ENCODE data around the gene IRF2BPL. TPM values are rescaled to one million over a fixed set of nuclear protein-coding genes. Genes with fewer than 3 reads are reported as not detected.

The IRF2BPL gene
- total and polyA plus RNA-seq, 12 donors = 6.5 to 104 (median 82.5) TPM

DNA sequence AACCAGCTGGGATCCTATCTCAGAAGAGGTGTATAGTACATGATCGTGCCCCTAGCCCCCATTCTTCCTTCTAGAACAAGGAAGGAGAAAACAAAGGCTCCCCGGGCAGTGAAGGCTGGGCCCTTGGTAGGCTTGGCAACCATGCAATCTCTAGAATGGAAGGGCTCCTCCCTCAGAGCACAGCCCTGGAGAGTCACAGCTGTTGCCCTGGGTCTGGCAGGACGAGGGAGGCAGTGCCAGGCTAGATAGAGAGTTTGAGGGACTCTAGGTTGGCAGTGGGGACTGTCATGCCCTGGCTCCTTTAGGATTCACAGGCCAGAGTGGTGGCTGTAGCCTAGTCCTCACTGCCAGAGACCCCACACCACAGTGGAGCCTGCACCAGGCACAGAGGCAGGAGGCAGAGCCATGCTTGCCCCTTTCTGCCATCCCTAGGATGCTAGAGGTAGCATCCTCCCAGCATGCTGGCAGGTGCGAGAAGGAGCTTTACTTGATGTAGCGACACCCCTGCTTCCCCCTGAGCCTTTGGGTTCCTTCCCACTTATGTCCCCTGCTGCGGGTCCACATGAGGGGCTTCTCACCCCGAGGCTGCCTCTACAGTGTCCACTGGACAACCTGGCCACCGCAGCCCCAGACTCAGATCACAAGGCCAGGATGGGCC, 36.1 kb upstream of the IRF2BPL start:
- Histone ChIP-seq H3K4me1 (replicated peaks in 1 of 2) (peaks cover 0 to 21% of the 10 kb centered on the region in 2 donors), H3K4me3 (no peak overlapping the region), H3K9me3 (replicated peaks in 1 of 3) (no peaks in the 10 kb centered on the region), H3K36me3 (replicated peaks in 1 of 2) (no peaks in the 10 kb centered on the region), H3K27me3 (no peaks in the 10 kb centered on the region), H3K27ac (no peak overlapping the region)
- no peak for DNase-seq
- TF ChIP-seq POLR2A (IDR thresholded peaks at IDR 0.05) (no peak), CTCF (IDR thresholded peaks at IDR 0.05) (no peak)
- intact Hi-C loops (cut with DNase I) = loop anchor here in 1 of 2 donors (5.0 kb wide), 2 partner anchors 152 to 187 kb away; no protein-coding TSS in a partner anchor
- 80 to 87% (median 83%) methylated on average over 4 to 8 of the region's 8 CpGs for WGBS, 4 donors

DNA sequence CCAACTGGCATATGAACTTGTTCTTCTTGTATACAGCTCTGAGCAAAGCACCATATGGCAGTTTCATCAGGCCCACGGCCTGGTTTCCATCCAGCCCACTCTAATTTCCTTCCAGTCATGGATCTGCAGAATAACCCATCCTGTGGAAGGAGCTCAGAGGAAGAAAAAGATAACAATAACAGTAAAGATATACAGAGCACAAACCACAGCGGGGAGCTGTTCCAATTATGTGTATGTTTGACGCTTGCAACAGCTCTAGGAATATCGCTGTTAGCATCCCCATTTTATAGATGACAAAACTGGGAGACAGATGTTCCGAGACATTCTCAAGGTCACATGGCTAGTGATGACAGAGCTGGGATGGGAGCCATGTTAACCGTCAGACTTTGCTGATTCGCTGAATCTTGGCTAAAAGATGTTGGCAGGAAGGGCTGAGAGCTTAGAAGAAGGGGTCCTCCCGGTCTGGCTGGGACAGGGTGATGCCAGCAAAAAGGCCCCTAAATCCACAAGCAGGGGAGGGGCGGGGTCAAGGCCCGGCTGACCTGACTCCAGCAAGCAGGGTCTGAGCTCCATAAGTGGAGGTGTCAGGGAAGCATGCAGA, 35.2 kb upstream of the IRF2BPL start:
- intact Hi-C loops (cut with DNase I) = no loop called here
- Histone ChIP-seq H3K27me3 (no peaks in the 10 kb centered on the region), H3K4me1 (replicated peaks in 1 of 2) (peaks cover 0 to 20% of the 10 kb centered on the region in 2 donors), H3K9me3 (replicated peaks in 1 of 3) (no peaks in the 10 kb centered on the region), H3K36me3 (replicated peaks in 1 of 2) (no peaks in the 10 kb centered on the region), H3K27ac (no peak overlapping the region), H3K4me3 (no peak overlapping the region)
- peak in 2 of 7 donors; percentile 4 to 61 for DNase-seq
- TF ChIP-seq POLR2A (IDR thresholded peaks at IDR 0.05) (no peak), CTCF (IDR thresholded peaks at IDR 0.05) (no peak)
- 61 to 69% (median 64%) methylated on average over 10 of the region's 10 CpGs for WGBS, 4 donors

GRCh38 chr14:77062261-77062660, 33.8 kb upstream of the IRF2BPL start:
- no peaks in the 10 kb centered on the region for H3K9me3 ChIP-seq (replicated peaks in 1 of 3)
- no peak overlapping the region for H3K27ac ChIP-seq
- DNase-seq = no peak
- no peaks in the 10 kb centered on the region for H3K36me3 ChIP-seq (replicated peaks in 1 of 2)
- intact Hi-C loops (cut with DNase I) = no loop called here
- 82 to 94% (median 91%) methylated on average over 3 of the region's 3 CpGs for WGBS, 4 donors
- peaks cover 0 to 12% of the 10 kb centered on the region in 2 donors for H3K4me1 ChIP-seq (replicated peaks in 1 of 2)
- no peaks in the 10 kb centered on the region for H3K27me3 ChIP-seq
- TF ChIP-seq POLR2A (IDR thresholded peaks at IDR 0.05) (no peak), CTCF (IDR thresholded peaks at IDR 0.05) (no peak)
- no peak overlapping the region for H3K4me3 ChIP-seq

DNA sequence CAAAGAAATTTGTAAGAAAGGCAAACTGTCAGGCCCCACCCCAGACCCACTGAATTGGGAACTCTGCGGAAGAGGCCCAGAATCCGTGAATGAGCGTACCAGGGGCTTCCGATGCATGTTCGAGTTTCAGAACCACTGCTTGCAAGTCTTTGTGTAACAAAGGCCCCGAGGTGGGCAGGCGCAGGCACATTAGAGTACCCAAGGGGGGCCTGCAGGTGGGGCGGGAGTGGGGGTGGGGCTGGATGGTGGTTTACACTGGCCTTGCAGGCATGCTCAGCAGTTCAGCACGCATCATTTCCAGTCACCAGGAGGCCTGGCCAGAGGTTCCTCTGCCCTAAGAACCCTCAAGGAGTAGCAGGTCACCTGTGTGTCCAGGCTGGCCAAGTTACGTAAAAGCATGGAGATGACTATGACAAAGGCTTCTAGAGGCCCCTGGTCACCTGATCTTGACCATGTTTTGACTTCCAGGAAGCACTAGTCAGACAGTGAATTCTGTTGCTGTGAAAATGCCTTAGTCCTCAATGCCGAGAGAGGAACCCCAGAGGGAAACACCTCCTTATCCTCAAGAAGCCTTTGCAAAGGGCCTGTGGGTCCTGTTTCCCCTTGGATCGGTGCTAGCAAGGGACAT, 33.2 kb upstream of the IRF2BPL start:
- peaks cover 0 to 8% of the 10 kb centered on the region in 2 donors for H3K4me1 ChIP-seq (replicated peaks in 1 of 2)
- 89 to 100% (median 93%) methylated on average over 4 to 12 of the region's 12 CpGs for WGBS, 4 donors
- no peak for TF ChIP-seq CTCF (IDR thresholded peaks at IDR 0.05)
- TF ChIP-seq POLR2A (IDR thresholded peaks at IDR 0.05) = no peak
- peak in 1 of 7 donors; percentile 13 for DNase-seq
- no peak overlapping the region for H3K4me3 ChIP-seq
- no peaks in the 10 kb centered on the region for H3K36me3 ChIP-seq (replicated peaks in 1 of 2)
- H3K27me3 ChIP-seq = no peaks in the 10 kb centered on the region
- no peak overlapping the region for H3K27ac ChIP-seq
- intact Hi-C loops (cut with DNase I) = no loop called here
- H3K9me3 ChIP-seq (replicated peaks in 1 of 3) = no peaks in the 10 kb centered on the region

Data from adrenal gland (tissue), 12 donors.